ENCODE measurements around the gene KCNS3.

DNA sequence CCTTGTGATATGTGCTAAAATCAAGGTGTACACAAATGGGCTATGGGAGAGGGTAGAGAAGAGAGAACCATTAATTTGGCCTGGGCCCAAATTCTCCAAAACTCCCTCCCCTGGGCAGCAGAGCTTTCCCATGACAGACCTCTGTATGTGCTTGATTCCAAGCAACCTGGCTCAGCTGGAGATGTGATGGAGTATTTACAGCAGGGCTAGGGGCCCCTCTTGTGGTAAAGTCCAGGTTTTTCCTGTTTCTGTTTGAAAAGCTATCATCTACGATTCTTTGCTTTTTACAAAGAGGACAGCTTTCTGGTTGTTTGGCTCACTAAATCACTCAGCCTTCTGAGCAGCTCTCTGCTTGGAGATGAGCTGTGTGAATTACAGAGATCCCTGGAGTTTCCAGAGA lies 40.3 kb downstream of the KCNS3 start:
- TF ChIP-seq, protein P1, sequence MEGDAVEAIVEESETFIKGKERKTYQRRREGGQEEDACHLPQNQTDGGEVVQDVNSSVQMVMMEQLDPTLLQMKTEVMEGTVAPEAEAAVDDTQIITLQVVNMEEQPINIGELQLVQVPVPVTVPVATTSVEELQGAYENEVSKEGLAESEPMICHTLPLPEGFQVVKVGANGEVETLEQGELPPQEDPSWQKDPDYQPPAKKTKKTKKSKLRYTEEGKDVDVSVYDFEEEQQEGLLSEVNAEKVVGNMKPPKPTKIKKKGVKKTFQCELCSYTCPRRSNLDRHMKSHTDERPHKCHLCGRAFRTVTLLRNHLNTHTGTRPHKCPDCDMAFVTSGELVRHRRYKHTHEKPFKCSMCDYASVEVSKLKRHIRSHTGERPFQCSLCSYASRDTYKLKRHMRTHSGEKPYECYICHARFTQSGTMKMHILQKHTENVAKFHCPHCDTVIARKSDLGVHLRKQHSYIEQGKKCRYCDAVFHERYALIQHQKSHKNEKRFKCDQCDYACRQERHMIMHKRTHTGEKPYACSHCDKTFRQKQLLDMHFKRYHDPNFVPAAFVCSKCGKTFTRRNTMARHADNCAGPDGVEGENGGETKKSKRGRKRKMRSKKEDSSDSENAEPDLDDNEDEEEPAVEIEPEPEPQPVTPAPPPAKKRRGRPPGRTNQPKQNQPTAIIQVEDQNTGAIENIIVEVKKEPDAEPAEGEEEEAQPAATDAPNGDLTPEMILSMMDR (conservative IDR thresholded peaks at IDR 0.05; ENCODE audit: low read length): peak; percentile 28; the same call in 1 of the 2 replicates
- TF ChIP-seq EZH2phosphoT487 (IDR thresholded peaks at IDR 0.05; ENCODE audit: borderline replicate concordance): no peak

Measured in Loucy (cell line).